Fibroblast of lung (primary cell): Measurements from ENCODE around the gene ACP1. TPM values are rescaled to one million over a fixed set of nuclear protein-coding genes. Genes with fewer than 3 reads are reported as not detected.

Source experiments
- DNase-seq, 2 donors: peaks; one replicate each; pipeline versions ENCODE4 v3.0.0 to v3.0.0-alpha.2; 2010; ENCODE audit warnings: low read depth in 2 of 2
- H2AFZ ChIP-seq: 2 replicates; pipeline ENCODE4 v1.5.1; 2012; ENCODE audit warnings: low read length, control low read depth, inconsistent platforms
- H3K27ac ChIP-seq: 2 replicates; pipeline ENCODE4 v1.5.1; 2011; ENCODE audit warnings: low read length, control low read depth; ENCODE audit not compliant: insufficient read depth
- H3K27me3 ChIP-seq: 2 replicates; pipeline ENCODE4 v1.5.1; 2011; ENCODE audit warnings: mild to moderate bottlenecking, low read length; ENCODE audit not compliant: control insufficient read depth, insufficient read depth
- H3K36me3 ChIP-seq: 2 replicates; pipeline ENCODE4 v1.5.1; 2011; ENCODE audit warnings: low read length; ENCODE audit not compliant: control insufficient read depth, insufficient read depth
- H3K4me1 ChIP-seq: 2 replicates; pipeline ENCODE4 v1.5.1; 2011; ENCODE audit warnings: low read length; ENCODE audit not compliant: control insufficient read depth, insufficient read depth; ENCODE audit errors: extremely low read depth
- H3K4me2 ChIP-seq: 2 replicates; pipeline ENCODE4 v1.5.1; 2011; ENCODE audit warnings: low read length, control low read depth; ENCODE audit not compliant: insufficient read depth; ENCODE audit errors: extremely low read depth
- H3K4me3 ChIP-seq, 4 experiments: fragments of 200-600 bp in 1 of 4; sonication (generic) in 1 of 4; replicated peaks in 1 of 4; 2 replicates each; pipeline ENCODE4 v1.5.1; 2011 to 2016; ENCODE audit warnings: low read length in 4 of 4, low read depth in 3 of 4, mild to moderate bottlenecking in 3 of 4, control low read depth in 2 of 4, inconsistent platforms in 1 of 4, mixed read lengths in 1 of 4; ENCODE audit not compliant: insufficient read depth in 1 of 4; ENCODE audit errors: control extremely low read depth in 1 of 4
- H3K79me2 ChIP-seq: 2 replicates; pipeline ENCODE4 v1.5.1; 2012; ENCODE audit warnings: mild to moderate bottlenecking, low read length, inconsistent platforms; ENCODE audit not compliant: control insufficient read depth, insufficient read depth
- H3K9ac ChIP-seq: 2 replicates; pipeline ENCODE4 v1.5.1; 2011; ENCODE audit warnings: mild to moderate bottlenecking, low read length, control low read depth; ENCODE audit not compliant: insufficient read depth
- H3K9me3 ChIP-seq: 2 replicates; pipeline ENCODE4 v1.5.1; 2012; ENCODE audit warnings: low read depth, low read length; ENCODE audit not compliant: control insufficient read depth, insufficient read depth
- H4K20me1 ChIP-seq: 2 replicates; pipeline ENCODE4 v1.5.1; 2011; ENCODE audit warnings: low read length; ENCODE audit not compliant: control insufficient read depth, insufficient read depth; ENCODE audit errors: extremely low read depth
- CTCF ChIP-seq, 2 donors: IDR thresholded peaks in 1 of 2; conservative IDR thresholded peaks in 1 of 2; 1 replicate in 1 of 2; 2 replicates in 1 of 2; pipeline ENCODE4 v1.5.1; 2011 to 2012; ENCODE audit warnings: low read length in 2 of 2, control low read depth in 1 of 2, inconsistent platforms in 1 of 2, low read depth in 1 of 2, mild to moderate bottlenecking in 1 of 2
- EZH2 ChIP-seq: IDR thresholded peaks from 2 replicates; pipeline ENCODE4 v1.5.1; 2012; ENCODE audit warnings: low read length, control low read depth, mild to moderate bottlenecking; ENCODE audit errors: missing control alignments
- polyA plus RNA-seq, 2 donors: library from polyadenylated mRNA; depleted of rRNA in 1 of 2; stranded (reverse) in 1 of 2; unstranded in 1 of 2; fragments of >200 nt; gene quantifications; 2 replicates each; pipeline ENCODE4 v1.2.1, GENCODE V29; 2011 to 2012; ENCODE audit warnings: missing spikeins in 1 of 2
- total RNA-seq: library from RNA; depleted of rRNA; stranded (reverse); fragments of >200 nt; gene quantifications from 2 replicates; pipeline ENCODE4 v1.2.1, GENCODE V29; 2014

The ACP1 gene
- total and polyA plus RNA-seq, 2 donors (not counting 1 experiment from before 2014, with no cell fraction given): 86.9 to 124 TPM

GRCh38 chr2:281381-281780 is 16.6 kb downstream of the ACP1 start:
- no peaks in the 10 kb centered on the region for H3K27me3 ChIP-seq
- H4K20me1 ChIP-seq: no peaks in the 10 kb centered on the region
- H2AFZ ChIP-seq: no peak overlapping the region
- H3K79me2 ChIP-seq: no peaks in the 10 kb centered on the region
- no peak for DNase-seq
- TF ChIP-seq EZH2 (no peak), CTCF (conservative IDR thresholded peaks at IDR 0.05 in 1 of 2, IDR thresholded peaks at IDR 0.05 in 1 of 2; ENCODE audit: low read depth in 1 of 2, low read length in 2 of 2) (no peak)
- H3K9ac ChIP-seq: no peak overlapping the region
- no peak overlapping the region for H3K27ac ChIP-seq
- H3K9me3 ChIP-seq: no peaks in the 10 kb centered on the region
- no peak overlapping the region for H3K4me3 ChIP-seq
- H3K4me1 ChIP-seq: peaks cover 3% of the 10 kb centered on the region
- H3K4me2 ChIP-seq: no peak overlapping the region
- H3K36me3 ChIP-seq: peaks cover 14% of the 10 kb centered on the region

- Histone ChIP-seq H3K27ac (no peak overlapping the region), H2AFZ (no peak overlapping the region), H3K79me2 (no peaks in the 10 kb centered on the region), H3K4me3 (no peak overlapping the region), H3K4me1 (peaks cover 3% of the 10 kb centered on the region), H3K36me3 (peaks cover 12% of the 10 kb centered on the region), H3K9ac (no peak overlapping the region), H3K9me3 (no peaks in the 10 kb centered on the region), H4K20me1 (no peaks in the 10 kb centered on the region), H3K27me3 (peaks cover 2% of the 10 kb centered on the region), H3K4me2 (no peak overlapping the region)
- no peak for TF ChIP-seq EZH2
- no peak for TF ChIP-seq CTCF (conservative IDR thresholded peaks at IDR 0.05 in 1 of 2, IDR thresholded peaks at IDR 0.05 in 1 of 2; ENCODE audit: low read depth in 1 of 2, low read length in 2 of 2)
- no peak for DNase-seq
Measured at GRCh38 chr2:282371-283263, 17.9 kb downstream of the ACP1 start.

- peaks cover 9% of the 10 kb centered on the region for H3K36me3 ChIP-seq
- peak in 1 of 2 donors; percentile 65 for DNase-seq
- H4K20me1 ChIP-seq: no peaks in the 10 kb centered on the region
- no peak overlapping the region for H3K4me2 ChIP-seq
- H3K9me3 ChIP-seq: no peaks in the 10 kb centered on the region
- no peak overlapping the region for H3K27ac ChIP-seq
- TF ChIP-seq EZH2 (no peak), CTCF (conservative IDR thresholded peaks at IDR 0.05 in 1 of 2, IDR thresholded peaks at IDR 0.05 in 1 of 2; ENCODE audit: low read depth in 1 of 2, low read length in 2 of 2) (no peak)
- peaks cover 3% of the 10 kb centered on the region for H3K4me1 ChIP-seq
- no peak overlapping the region for H3K4me3 ChIP-seq
- H2AFZ ChIP-seq: no peak overlapping the region
- H3K79me2 ChIP-seq: no peaks in the 10 kb centered on the region
- peaks cover 4% of the 10 kb centered on the region for H3K27me3 ChIP-seq
- H3K9ac ChIP-seq: no peak overlapping the region
Measured at GRCh38 chr2:283996-284794, 19.4 kb downstream of the ACP1 start.
